Osteoblast (primary cell): ENCODE results near the gene CCSER2. TPM values are rescaled to one million over a fixed set of nuclear protein-coding genes. Genes with fewer than 3 reads are reported as not detected.

Experiments
- DNase-seq: peaks from one replicate; pipeline ENCODE4 v3.0.0; 2011; ENCODE audit warnings: low spot score, mixed read lengths; ENCODE audit not compliant: insufficient read length; ENCODE audit errors: missing footprints
- H2AFZ ChIP-seq: 2 replicates; pipeline ENCODE4 v1.6.0; 2011; ENCODE audit warnings: mild to moderate bottlenecking, low read length
- H3K27ac ChIP-seq: 2 replicates; pipeline ENCODE4 v1.5.1; 2011; ENCODE audit warnings: mild to moderate bottlenecking, low read depth, low read length, moderate library complexity
- H3K27me3 ChIP-seq: 2 replicates; pipeline ENCODE4 v1.6.0; 2012; ENCODE audit warnings: mild to moderate bottlenecking, control low read depth, inconsistent platforms, low read length, moderate library complexity; ENCODE audit not compliant: insufficient read depth
- H3K36me3 ChIP-seq: 2 replicates; pipeline ENCODE4 v1.5.1; 2011; ENCODE audit warnings: mild to moderate bottlenecking, low read length, control low read depth, moderate library complexity; ENCODE audit not compliant: insufficient read depth
- H3K4me1 ChIP-seq: 2 replicates; pipeline ENCODE4 v1.5.1; 2011; ENCODE audit warnings: mild to moderate bottlenecking, low read length, control low read depth, moderate library complexity; ENCODE audit not compliant: insufficient read depth
- H3K4me2 ChIP-seq: 2 replicates; pipeline ENCODE4 v1.6.0; 2011; ENCODE audit warnings: mild to moderate bottlenecking, low read length; ENCODE audit not compliant: insufficient read depth
- H3K4me3 ChIP-seq: fragments of 200-600 bp; sonication (generic); 3 replicates; pipeline ENCODE4 v1.5.1; 2012; ENCODE audit warnings: mild to moderate bottlenecking, low read length, inconsistent platforms; ENCODE audit not compliant: insufficient read depth
- H3K79me2 ChIP-seq: 2 replicates; pipeline ENCODE4 v1.6.0; 2012; ENCODE audit warnings: mild to moderate bottlenecking, low read length, control low read depth, inconsistent platforms; ENCODE audit not compliant: insufficient read depth
- H3K9me3 ChIP-seq: 2 replicates; pipeline ENCODE4 v1.5.1; 2011; ENCODE audit warnings: low read depth, low read length, control low read depth
- H4K20me1 ChIP-seq: 2 replicates; pipeline ENCODE4 v1.6.0; 2012; ENCODE audit warnings: mild to moderate bottlenecking, low read length, control low read depth; ENCODE audit not compliant: insufficient read depth
- CTCF ChIP-seq: IDR thresholded peaks from 2 replicates; pipeline ENCODE4 v1.5.1; 2011; ENCODE audit warnings: mild to moderate bottlenecking, low read depth, low read length, moderate library complexity; ENCODE audit errors: extremely low read depth
- total RNA-seq: library from RNA; depleted of rRNA; stranded (reverse); fragments of >200 nt; gene quantifications from 2 replicates; pipeline ENCODE4 v1.2.3, GENCODE V29; 2012

Gene CCSER2
- total RNA-seq, 1 donor: 58.3 TPM

GRCh38 chr10:84427903-84428650, 99.7 kb downstream of the CCSER2 start:
- Histone ChIP-seq H3K4me2 (no peak overlapping the region), H3K27me3 (no peaks in the 10 kb centered on the region), H3K9me3 (no peaks in the 10 kb centered on the region), H4K20me1 (peaks cover 8% of the 10 kb centered on the region), H2AFZ (no peak overlapping the region), H3K79me2 (peaks cover 63% of the 10 kb centered on the region), H3K36me3 (peaks cover 11% of the 10 kb centered on the region), H3K4me1 (peaks cover 18% of the 10 kb centered on the region), H3K27ac (no peak overlapping the region), H3K4me3 (no peak overlapping the region)
- no peak for TF ChIP-seq CTCF
- peak; percentile 39 for DNase-seq

GRCh38 chr10:84428711-84429110, 100.3 kb downstream of the CCSER2 start:
- H3K27ac ChIP-seq: no peak overlapping the region
- peaks cover 68% of the 10 kb centered on the region for H3K79me2 ChIP-seq

GRCh38 chr10:84429926-84430520, 101.6 kb downstream of the CCSER2 start:
- Histone ChIP-seq H3K27me3 (no peaks in the 10 kb centered on the region), H3K4me3 (no peak overlapping the region), H3K36me3 (peaks cover 11% of the 10 kb centered on the region), H3K79me2 (peaks cover 79% of the 10 kb centered on the region), H3K4me1 (peaks cover 3% of the 10 kb centered on the region), H4K20me1 (peaks cover 8% of the 10 kb centered on the region), H3K27ac (no peak overlapping the region), H3K9me3 (no peaks in the 10 kb centered on the region), H2AFZ (no peak overlapping the region), H3K4me2 (no peak overlapping the region)
- TF ChIP-seq CTCF: peak; percentile 79
- no peak for DNase-seq

More at GRCh38 chr10:84428711-84429110, 100.3 kb downstream of the CCSER2 start:
- TF ChIP-seq CTCF: no peak
- Histone ChIP-seq H3K27me3 (no peaks in the 10 kb centered on the region), H3K36me3 (peaks cover 11% of the 10 kb centered on the region), H4K20me1 (peaks cover 8% of the 10 kb centered on the region), H3K9me3 (no peaks in the 10 kb centered on the region), H3K4me2 (no peak overlapping the region), H3K4me1 (peaks cover 15% of the 10 kb centered on the region), H2AFZ (no peak overlapping the region), H3K4me3 (no peak overlapping the region)
- DNase-seq: no peak

GRCh38 chr10:84432891-84433290, 104.5 kb downstream of the CCSER2 start:
- no peak for DNase-seq
- TF ChIP-seq CTCF: no peak
- Histone ChIP-seq H3K4me2 (no peak overlapping the region), H3K27ac (no peak overlapping the region), H3K9me3 (no peaks in the 10 kb centered on the region), H3K27me3 (no peaks in the 10 kb centered on the region), H3K4me1 (no peaks in the 10 kb centered on the region), H3K4me3 (no peak overlapping the region), H2AFZ (no peak overlapping the region), H3K36me3 (no peaks in the 10 kb centered on the region), H4K20me1 (peaks cover 8% of the 10 kb centered on the region), H3K79me2 (peaks cover 62% of the 10 kb centered on the region)
